HG03442 (cell line): ENCODE measurements around the gene KCNJ6.
"Not testable (repeated sequence)": the region's sequence is repeated elsewhere in the genome, so short reads cannot be mapped to it uniquely, and the experiment has no call there.

Experiments
- ATAC-seq: cut with Tn5 transposase; IDR thresholded peaks from one replicate; pipeline ENCODE4 v1.9.1; 2021; ENCODE audit warnings: mild to moderate bottlenecking, moderate library complexity; ENCODE audit not compliant: unreplicated experiment

The KCNJ6 gene

DNA sequence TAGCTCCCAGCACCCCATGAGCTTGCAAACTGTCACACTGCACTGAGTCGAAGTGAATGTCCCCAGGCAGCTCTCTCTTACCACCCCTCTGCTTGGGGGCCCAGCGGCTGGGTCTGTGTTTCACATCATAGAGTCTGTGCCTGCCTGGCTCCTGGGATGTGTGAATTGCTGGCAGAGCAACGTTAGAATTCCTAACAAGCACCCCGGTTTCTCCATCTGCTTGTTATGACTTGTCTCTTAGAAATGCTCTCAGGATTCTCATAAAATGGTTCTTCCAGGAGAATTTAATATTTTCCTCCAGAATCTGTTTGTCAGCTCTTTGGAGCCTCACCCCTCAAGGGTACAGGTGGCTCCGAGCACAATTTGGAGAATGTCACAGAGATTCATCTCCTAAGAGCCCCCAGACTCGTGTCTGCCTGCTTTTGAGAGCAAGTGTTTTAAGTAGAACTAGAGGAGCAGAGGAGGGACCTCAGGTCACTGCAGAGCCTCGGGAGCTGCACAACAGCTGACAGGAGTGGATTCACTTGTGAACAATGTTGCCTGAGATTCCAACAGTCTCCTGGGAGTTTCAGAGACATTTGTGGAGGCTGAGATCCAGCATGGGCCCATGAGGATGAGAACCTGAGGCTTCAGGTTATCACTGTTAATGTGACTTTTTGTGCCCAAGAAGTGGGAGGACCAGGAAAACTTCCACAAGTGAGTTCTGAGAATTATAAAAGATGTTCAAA, 131.5 kb downstream of the KCNJ6 start:
- ATAC-seq: no peak

DNA sequence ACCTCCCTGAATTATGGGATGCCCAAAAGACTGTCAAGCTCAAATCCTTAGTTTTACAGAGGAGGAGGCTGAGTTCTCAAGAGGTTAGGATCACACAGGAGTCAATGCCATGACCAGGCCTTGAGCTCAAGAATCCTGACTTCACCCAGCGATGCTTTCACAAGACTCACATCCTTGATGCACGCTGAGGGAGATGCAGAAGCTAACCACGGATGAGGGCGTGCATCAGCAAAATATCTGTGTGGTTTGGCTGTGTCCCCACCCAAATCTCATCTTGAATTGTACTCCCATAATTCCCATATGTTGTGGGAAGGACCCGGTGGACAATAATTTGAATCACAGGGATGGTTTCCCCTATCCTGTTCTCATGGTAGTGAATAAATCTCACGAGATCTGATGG, 133.2 kb downstream of the KCNJ6 start:
- no peak for ATAC-seq

DNA sequence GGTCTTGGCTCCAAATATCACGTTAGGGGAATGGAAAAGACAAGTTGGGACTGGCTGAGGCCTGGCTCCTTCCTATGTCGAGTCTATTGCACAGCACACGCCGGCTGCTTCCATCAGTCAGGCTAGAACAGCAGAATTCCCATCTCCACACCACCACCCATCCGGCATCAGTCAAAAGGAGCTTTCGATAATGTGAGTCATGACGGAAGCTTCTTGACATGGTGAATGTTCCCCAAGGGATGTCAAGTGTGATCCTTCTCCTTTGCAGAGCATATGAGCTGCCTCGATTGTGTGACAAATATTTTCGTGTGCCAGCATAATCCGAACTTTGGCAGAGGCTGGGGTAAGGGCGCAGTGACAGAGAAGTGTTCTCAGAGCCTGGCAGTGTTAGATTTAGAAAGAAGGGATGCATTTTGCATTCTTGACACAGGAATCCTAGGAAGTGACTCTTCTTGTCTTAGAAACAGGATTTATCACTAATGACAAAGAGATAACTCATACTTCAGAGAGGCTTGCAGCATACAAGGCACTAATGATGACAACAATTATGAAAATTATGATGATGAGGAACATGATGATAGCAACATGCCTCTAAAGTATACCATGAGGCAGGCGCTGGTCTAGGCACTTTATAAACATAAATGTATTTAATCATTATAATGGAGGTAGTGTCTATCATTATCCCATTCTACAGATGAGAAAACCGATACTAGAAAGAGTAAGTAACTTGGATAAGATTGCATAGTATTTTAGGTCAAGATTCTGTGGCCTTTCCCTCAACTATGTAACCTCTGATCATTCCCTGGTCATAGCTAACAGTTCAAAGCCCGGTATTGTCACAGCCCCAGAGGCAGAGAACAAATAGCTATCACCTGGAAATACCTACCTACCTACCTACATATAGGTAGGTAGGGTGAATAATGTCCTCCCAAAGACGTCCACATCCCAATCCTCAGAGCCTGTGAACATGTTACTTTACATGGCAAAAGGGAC, 135.0 kb downstream of the KCNJ6 start:
- no peak for ATAC-seq

GRCh38 chr21:37771181-37771580, 145.1 kb downstream of the KCNJ6 start:
- ATAC-seq: no peak

- ATAC-seq: no peak
Measured at GRCh38 chr21:37770461-37770860, 145.8 kb downstream of the KCNJ6 start.

- ATAC-seq: no peak
Measured at GRCh38 chr21:37769656-37770055, 146.6 kb downstream of the KCNJ6 start.

DNA sequence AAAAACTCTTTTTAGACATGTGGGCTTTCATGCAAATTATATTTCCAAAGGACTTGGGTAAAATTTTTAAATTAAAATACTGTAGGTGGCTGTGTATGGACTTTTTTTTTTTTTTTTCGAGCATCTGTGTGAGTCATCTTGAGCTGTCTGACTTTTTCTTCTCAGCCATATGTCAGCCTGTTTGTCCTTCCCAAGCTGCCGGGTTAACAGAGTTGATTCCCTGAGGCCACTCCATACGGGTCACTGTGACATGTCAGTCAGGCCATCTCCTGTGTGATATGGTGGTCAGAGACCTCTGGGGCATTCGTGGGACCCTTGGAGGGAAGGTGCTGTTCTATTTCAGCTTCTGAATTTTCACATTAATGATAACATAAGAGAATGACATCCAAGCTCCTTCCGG, 148.3 kb downstream of the KCNJ6 start:
- no peak for ATAC-seq

- ATAC-seq: no peak
Measured at GRCh38 chr21:37766129-37766528, 150.1 kb downstream of the KCNJ6 start.

- no peak for ATAC-seq
Measured at GRCh38 chr21:37765221-37765900, 150.9 kb downstream of the KCNJ6 start.

DNA sequence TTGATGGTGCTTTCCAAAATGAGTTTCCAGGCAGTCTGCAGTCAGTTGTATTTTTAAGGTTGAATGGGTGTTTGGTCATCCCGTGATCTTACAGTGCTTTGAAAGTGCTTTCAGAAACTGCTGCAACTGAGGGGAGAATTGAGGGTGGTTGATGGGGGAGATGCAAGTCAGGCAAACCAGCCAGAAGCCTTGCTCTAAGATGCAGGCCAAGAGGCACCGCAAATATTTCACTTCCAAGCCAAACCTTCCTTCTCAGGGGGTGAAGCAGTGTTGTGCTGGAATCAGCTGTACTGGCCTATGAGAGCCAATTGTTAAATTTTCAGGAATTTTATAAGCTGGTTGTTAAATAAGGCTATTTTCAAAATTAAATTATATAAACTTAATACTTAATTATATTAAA, 151.6 kb downstream of the KCNJ6 start:
- ATAC-seq: no peak

- no peak for ATAC-seq
Measured at GRCh38 chr21:37763298-37763697, 153.0 kb downstream of the KCNJ6 start.

DNA sequence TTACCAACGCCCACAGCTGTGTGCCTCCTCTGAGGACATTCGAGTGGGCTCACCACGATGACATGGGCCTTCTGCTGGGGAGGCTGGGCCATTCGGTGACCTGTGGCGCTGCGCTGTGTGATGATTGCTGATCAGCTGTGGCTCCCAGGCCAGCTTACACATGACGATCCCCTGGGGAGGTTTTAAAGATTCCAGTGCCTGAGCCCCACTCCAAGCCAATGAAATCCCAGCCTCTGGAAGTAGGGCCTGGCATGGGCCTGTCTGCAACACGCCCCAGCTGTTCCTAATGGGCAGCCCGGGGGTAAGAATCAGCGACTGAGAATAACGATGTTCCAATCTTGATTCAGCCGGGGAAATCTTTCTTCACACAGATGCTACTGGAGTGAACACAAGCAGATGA, 153.7 kb downstream of the KCNJ6 start:
- no peak for ATAC-seq

DNA sequence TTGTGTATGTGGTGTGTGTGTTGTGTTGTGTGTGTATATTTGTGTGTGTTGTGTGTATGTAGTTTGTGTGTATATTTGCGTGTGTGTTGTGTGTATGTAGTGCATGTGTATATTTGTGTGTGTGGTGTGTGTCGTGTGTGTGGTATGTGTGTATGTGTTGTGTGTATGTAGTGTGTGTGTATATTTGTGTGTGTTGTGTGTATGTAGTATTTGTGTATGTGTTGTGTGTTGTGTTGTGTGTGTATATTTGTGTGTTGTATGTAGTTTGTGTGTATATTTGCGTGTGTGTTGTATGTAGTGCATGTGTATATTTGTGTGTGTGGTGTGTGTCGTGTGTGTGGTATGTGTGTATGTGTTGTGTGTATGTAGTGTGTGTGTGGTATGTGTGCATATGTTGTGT, 154.9 kb downstream of the KCNJ6 start:
- ATAC-seq: not testable (repeated sequence)

DNA sequence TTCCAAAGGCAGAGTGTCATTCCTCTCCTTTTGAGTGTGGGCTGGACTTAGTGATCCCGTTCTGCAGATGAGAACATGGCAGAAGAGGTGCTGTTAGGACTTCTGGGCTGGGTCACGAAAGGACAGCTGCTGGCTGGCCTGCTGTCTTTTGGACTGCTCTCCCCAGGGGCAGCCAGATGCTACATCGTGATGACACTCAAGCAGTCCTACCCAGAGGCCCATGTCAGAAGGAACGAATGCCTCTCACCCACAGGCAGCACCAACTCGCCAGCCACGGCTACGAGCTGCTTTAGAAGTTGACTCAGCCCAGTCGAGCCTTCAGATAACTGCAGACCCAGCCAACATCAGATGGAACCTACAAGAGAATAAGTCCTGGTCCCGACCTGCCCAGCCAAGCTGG, 156.5 kb downstream of the KCNJ6 start:
- no peak for ATAC-seq

GRCh38 chr21:37758982-37759381, 157.3 kb downstream of the KCNJ6 start:
- ATAC-seq: no peak

DNA sequence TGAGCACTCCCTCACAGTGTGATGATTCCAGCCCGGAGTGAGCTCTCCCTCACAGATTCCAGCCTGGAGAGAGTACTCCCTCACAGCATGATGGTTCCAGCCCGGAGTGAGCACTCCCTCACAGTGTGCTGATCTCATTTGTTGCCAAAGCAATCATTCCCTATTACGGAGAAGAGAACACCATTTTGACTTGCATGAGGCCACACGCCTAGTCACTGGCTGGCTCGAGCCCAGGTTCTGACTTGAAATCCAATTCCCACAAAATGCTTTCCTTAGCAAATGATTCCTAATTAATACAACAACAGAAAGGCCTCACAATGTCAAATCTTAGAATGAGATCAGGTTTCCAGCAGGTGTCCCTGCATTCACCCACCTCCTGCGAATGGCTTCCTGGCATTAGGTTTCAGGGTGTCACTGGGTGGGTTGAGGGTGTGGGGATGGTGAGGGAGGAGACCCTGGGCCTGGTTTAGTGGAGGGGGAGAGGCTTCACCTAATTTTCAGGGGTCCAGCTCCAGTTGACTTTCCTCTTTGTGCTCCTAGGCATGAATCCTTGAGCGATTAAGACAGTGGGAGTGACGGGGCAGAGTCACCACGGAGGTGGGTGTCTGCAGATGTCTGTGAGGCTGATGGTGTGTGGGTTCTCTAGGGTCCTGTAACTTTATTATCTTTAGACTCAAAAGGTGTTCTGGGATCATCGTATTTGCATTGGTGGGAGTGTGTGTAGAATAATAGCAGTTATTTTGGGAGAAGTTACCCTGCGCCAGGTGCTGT, 158.5 kb downstream of the KCNJ6 start:
- no peak for ATAC-seq

DNA sequence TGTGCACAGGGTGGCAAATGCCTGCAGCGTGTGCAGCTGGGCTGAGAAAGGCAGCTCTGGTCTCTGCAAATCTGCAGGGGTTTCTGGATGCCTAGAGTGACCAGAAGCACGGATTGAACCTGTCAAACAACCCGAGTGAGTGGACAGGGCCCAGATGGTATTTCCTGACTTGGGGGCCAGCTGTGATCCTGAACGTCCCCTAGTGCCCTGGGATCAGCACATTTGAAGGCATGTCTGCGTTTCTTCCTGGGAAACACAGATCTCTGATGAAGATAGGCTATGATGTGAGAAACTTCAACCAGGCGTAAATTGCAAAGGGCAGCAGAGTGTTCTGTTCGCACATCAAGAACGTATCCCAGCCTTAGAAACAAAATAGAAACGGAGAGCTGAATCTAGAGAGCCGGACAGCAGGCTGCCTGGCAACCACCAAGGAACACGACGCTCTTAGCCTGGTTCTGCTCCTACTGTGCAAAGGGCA, 163.1 kb downstream of the KCNJ6 start:
- no peak for ATAC-seq

DNA sequence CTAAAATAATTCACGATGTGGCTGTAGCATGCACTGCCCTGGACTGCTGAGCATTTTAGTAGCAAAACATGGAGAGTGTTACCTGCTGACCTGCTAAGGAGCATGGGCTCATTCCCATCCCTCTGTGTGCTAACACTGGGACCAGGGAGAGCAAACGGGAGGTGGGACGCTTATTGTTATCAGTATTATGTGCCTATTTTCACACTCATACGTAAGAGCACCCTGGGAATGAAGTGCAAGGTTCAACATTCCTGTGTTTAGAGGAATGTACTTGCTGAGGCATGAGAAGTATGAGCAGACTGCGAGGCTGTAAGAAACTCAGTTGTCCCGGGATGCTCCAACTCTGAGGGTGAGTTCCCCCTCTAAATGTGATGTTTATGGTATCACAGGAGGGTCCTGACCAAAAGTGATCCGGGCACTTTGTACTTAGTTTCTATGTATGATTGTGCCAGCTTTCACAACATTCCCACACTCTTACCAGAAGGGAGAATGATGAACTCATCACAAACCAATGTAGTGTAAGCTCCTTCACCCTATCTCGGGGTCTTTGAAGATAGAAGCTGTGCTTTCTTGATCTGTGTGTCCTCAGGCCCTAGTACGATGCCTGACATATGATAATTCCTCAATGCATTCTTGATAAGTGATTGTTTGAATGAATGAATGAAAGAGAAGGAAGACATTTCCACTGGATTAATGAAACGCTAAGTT, 164.8 kb downstream of the KCNJ6 start:
- ATAC-seq: no peak

DNA sequence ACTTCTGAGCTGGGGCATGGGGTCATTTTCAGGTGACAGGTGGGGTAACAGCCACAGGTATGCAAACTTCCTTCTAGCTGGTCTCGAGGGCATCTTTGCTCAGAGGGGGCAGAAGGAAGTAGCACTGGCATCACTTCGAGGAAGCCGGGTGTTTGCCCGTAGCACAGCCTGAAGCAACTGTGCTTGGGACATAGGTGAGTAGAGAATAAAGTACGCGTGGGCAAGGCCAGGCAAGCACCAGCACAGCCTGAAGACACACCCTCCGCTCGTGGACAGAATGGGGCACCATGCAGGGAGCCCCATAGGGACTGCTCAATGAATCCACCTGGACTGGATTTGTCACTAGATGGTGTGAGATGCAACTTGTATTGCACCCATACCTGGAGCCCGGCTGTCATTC, 167.1 kb downstream of the KCNJ6 start:
- no peak for ATAC-seq

GRCh38 chr21:37748351-37748750, 167.9 kb downstream of the KCNJ6 start:
- no peak for ATAC-seq
